Measurements from ENCODE around the gene LGI2. TPM values are rescaled to one million over a fixed set of nuclear protein-coding genes. Genes with fewer than 3 reads are reported as not detected.

LGI2 gene
- total and polyA plus RNA-seq, 2 of the 8 experiments (the other 6 are each of a cell fraction or from before 2014, with no cell fraction given) = 2.3 to 4.0 TPM

DNA sequence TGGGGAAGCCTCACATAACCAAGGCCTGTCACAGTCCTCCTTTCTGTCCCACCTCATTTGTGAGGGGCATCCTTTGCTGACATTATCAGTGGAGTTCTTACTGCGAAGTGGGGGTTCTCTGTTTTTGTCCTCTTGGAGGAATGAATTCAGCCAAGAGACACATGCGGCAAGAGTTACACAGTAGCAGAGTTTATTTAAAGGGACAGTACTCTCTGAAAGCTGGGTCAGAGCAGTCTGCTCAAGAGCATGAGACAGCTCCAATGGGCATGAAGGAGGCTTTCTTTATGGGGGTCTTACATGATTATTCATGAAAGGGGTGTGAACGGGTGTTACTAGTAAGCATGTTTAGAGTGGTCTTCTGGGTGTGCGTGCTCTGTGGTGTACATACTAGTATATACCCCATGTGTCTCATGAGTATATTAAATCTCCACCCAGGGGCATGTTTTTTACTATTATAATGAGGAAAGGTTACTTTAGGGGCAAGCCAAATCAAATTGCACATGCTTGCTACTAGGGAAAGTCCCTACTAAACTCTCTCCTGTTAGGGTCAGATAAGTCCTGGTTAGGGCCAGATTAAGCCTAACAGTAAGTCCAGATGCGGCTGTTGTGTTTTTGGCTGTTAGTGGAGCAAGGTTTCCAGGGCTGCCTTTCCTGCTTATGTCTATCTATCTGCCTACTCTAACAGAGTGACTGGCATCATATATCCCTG lies 19.8 kb upstream of the LGI2 start:
- POLR2A ChIA-PET (ENCODE audit: partially characterized antibody) = no interaction called here
- H3K4me3 ChIP-seq (ENCODE audit: extremely low read depth in 1 of 4, insufficient read depth in 2 of 4, low read depth in 3 of 4, low read length in 4 of 4) = no peak overlapping the region
- H2BK120ac ChIP-seq (replicated peaks; ENCODE audit: low read depth, low read length) = no peak overlapping the region
- H2AK5ac ChIP-seq (ENCODE audit: low read depth, low read length) = no peak overlapping the region
- no peak overlapping the region for H2BK15ac ChIP-seq (ENCODE audit: low read length)
- no peak overlapping the region for H3K56ac ChIP-seq (replicated peaks; ENCODE audit: insufficient read length, low read depth, low read length)
- CTCF ChIA-PET (ENCODE audit: partially characterized antibody) = no interaction called here
- H4K5ac ChIP-seq (ENCODE audit: insufficient read length, low read depth, low read length) = no peak overlapping the region
- H4K8ac ChIP-seq (ENCODE audit: extremely low read depth, insufficient read depth, low read length) = no peak overlapping the region
- H3K79me2 ChIP-seq (ENCODE audit: control insufficient read depth in 1 of 2, insufficient read depth in 2 of 2, low read length in 2 of 2) = no peaks in the 10 kb centered on the region
- no peak overlapping the region for H2BK12ac ChIP-seq (ENCODE audit: low read depth, low read length)
- H3K14ac ChIP-seq (ENCODE audit: insufficient read length) = no peak overlapping the region
- no peak overlapping the region for H2BK20ac ChIP-seq (ENCODE audit: low read length)
- WGBS, 2 experiments (ENCODE audit: extremely low coverage in 1 of 2, insufficient coverage in 1 of 2, insufficient read length in 1 of 2, insufficient replicate concordance in 2 of 2, low coverage in 1 of 2, low lambda C conversion rate in 2 of 2, missing lambda C conversion rate in 1 of 2) = 85% methylated on average over 5 of the region's 5 CpGs; no CpG with 5 or more reads in 1 of the 2 experiments
- no peak overlapping the region for H2AFZ ChIP-seq (ENCODE audit: low read length)
- no peaks in the 10 kb centered on the region for H4K20me1 ChIP-seq (replicated peaks in 1 of 2; ENCODE audit: control insufficient read depth in 1 of 2, insufficient read depth in 2 of 2, low read length in 2 of 2)
- H3K23me2 ChIP-seq (ENCODE audit: low read depth, low read length) = no peaks in the 10 kb centered on the region; the same call in 1 of the 2 replicates
- no peaks in the 10 kb centered on the region for H3K4me1 ChIP-seq (replicated peaks in 1 of 4; ENCODE audit: control insufficient read depth in 3 of 4, insufficient read depth in 4 of 4, low read length in 3 of 4)
- no peaks in the 10 kb centered on the region for H3K36me3 ChIP-seq (ENCODE audit: control insufficient read depth in 2 of 4, insufficient read depth in 4 of 4, low read length in 3 of 4)
- no peaks in the 10 kb centered on the region for H3K79me1 ChIP-seq (ENCODE audit: low read depth, low read length)
- no peak overlapping the region for H3K4me2 ChIP-seq (ENCODE audit: insufficient read depth in 1 of 2, low read depth in 2 of 2, low read length in 2 of 2)
- H2BK5ac ChIP-seq (ENCODE audit: low read depth, low read length) = no peak overlapping the region
- FAIRE-seq = no peak
- no peak overlapping the region for H3K4ac ChIP-seq (replicated peaks; ENCODE audit: insufficient read length, low read depth, low read length)
- H3K27me3 ChIP-seq (replicated peaks in 1 of 4; ENCODE audit: control insufficient read depth in 3 of 4, extremely low read depth in 1 of 4, insufficient read depth in 3 of 4, low read length in 3 of 4) = no peaks in the 10 kb centered on the region
- H3K9ac ChIP-seq (replicated peaks in 1 of 4; ENCODE audit: extremely low read depth in 1 of 4, low read depth in 3 of 4, low read length in 3 of 4) = no peak overlapping the region
- H3K18ac ChIP-seq (ENCODE audit: extremely low read depth, low read length) = no peak overlapping the region
- DNase-seq (ENCODE audit: low read depth in 1 of 2, low spot score in 2 of 2) = no peak
- no peak overlapping the region for H3K23ac ChIP-seq (ENCODE audit: insufficient read length)
- peaks cover 12 to 19% of the 10 kb centered on the region in 2 experiments; a peak in 3 of 4 replicates for H3K9me3 ChIP-seq (ENCODE audit: insufficient read depth in 2 of 2, low read depth in 1 of 2, low read length in 1 of 2)
- H4K91ac ChIP-seq (replicated peaks; ENCODE audit: insufficient read length, low read length) = no peak overlapping the region
- H3K27ac ChIP-seq (ENCODE audit: low read depth, low read length) = no peak overlapping the region
- TF ChIP-seq EGR1 (IDR thresholded peaks at IDR 0.05; ENCODE audit: borderline replicate concordance, low read depth, low read length) = no peak
- no peak for TF ChIP-seq ATF3 (IDR thresholded peaks at IDR 0.05; ENCODE audit: insufficient read depth, low read depth, low read length)
- no peak for TF ChIP-seq MAFK (IDR thresholded peaks at IDR 0.05; ENCODE audit: low read depth, low read length)
- no peak for TF ChIP-seq EZH2 (IDR thresholded peaks at IDR 0.05; ENCODE audit: low read depth, low read length, severe bottlenecking)
- no peak for TF ChIP-seq PHF8 (conservative IDR thresholded peaks at IDR 0.05; ENCODE audit: low read depth, low read length)
- no peak for TF ChIP-seq TBP (IDR thresholded peaks at IDR 0.05; ENCODE audit: low read depth, low read length)
- TF ChIP-seq JUN (IDR thresholded peaks at IDR 0.05; ENCODE audit: low read depth, low read length) = no peak
- TF ChIP-seq RNF2 (IDR thresholded peaks at IDR 0.05; ENCODE audit: borderline replicate concordance, low read depth, low read length, missing control alignments, poor library complexity, severe bottlenecking) = no peak
- no peak for TF ChIP-seq SIX5 (IDR thresholded peaks at IDR 0.05; ENCODE audit: low read depth, low read length)
- no peak for TF ChIP-seq TAF1 (IDR thresholded peaks at IDR 0.05; ENCODE audit: low read depth, low read length)
- no peak for TF ChIP-seq RFX5 (IDR thresholded peaks at IDR 0.05; ENCODE audit: borderline replicate concordance, low read depth, low read length)
- no peak for TF ChIP-seq KDM5A (IDR thresholded peaks at IDR 0.05; ENCODE audit: low read length)
- no peak for TF ChIP-seq KDM1A (IDR thresholded peaks at IDR 0.05; ENCODE audit: borderline replicate concordance, low read length)

Data from H1 (cell line).